ENCODE results near the gene C10orf67. TPM values are rescaled to one million over a fixed set of nuclear protein-coding genes. Genes with fewer than 3 reads are reported as not detected.

The C10orf67 gene
- total and polyA plus RNA-seq, 4 experiments from 2014 or later: 0.16 to 0.31 TPM; not detected in 2

GRCh38 chr10:23194966-23195845 lies 149.4 kb downstream of the C10orf67 start:
- no peaks in the 10 kb centered on the region for H3K4me1 ChIP-seq (ENCODE audit: insufficient read depth, low read length)
- H3K4me3 Mint-ChIP-seq: no peak overlapping the region
- H3K27ac ChIP-seq (ENCODE audit: low read depth, low read length): no peak overlapping the region
- no peak overlapping the region for H3K4me3 ChIP-seq (ENCODE audit: low read length in 2 of 2)
- H3K27me3 Mint-ChIP-seq: peaks cover 46 to 51% of the 10 kb centered on the region in 2 donors
- CTCF ChIA-PET (ENCODE audit: partially characterized antibody): no interaction called here
- peaks cover 0 to 16% (median 4%) of the 10 kb centered on the region in 4 donors for H3K4me1 Mint-ChIP-seq
- H3K9me3 ChIP-seq (ENCODE audit: control insufficient read depth in 1 of 2, low read length in 2 of 2): no peaks in the 10 kb centered on the region
- no peaks in the 10 kb centered on the region for H3K36me3 ChIP-seq (ENCODE audit: insufficient read depth, low read length)
- H3K27ac Mint-ChIP-seq: no peak overlapping the region
- H3K36me3 Mint-ChIP-seq: no peaks in the 10 kb centered on the region
- peaks cover 0 to 4% (median 0%) of the 10 kb centered on the region in 8 donors for H3K9me3 Mint-ChIP-seq
- peaks cover 8% of the 10 kb centered on the region for H3K27me3 ChIP-seq (ENCODE audit: insufficient read depth, low read length)
- intact Hi-C loops (cut with micrococcal nuclease): no loop called here
- no peak for DNase-seq
- POLR2A ChIA-PET (ENCODE audit: partially characterized antibody): no interaction called here

GRCh38 chr10:23194471-23194965 lies 150.1 kb downstream of the C10orf67 start:
- Histone ChIP-seq H3K27me3 (ENCODE audit: insufficient read depth, low read length) (peaks cover 8% of the 10 kb centered on the region), H3K4me1 (ENCODE audit: insufficient read depth, low read length) (no peaks in the 10 kb centered on the region), H3K27ac (ENCODE audit: low read depth, low read length) (no peak overlapping the region), H3K9me3 (ENCODE audit: control insufficient read depth in 1 of 2, low read length in 2 of 2) (no peaks in the 10 kb centered on the region), H3K36me3 (ENCODE audit: insufficient read depth, low read length) (no peaks in the 10 kb centered on the region), H3K4me3 (ENCODE audit: low read length in 2 of 2) (no peak overlapping the region)
- DNase-seq: no peak
- peaks cover 0 to 4% (median 0%) of the 10 kb centered on the region in 8 donors for H3K9me3 Mint-ChIP-seq
- CTCF ChIA-PET (ENCODE audit: partially characterized antibody): no interaction called here
- H3K4me3 Mint-ChIP-seq: no peak overlapping the region
- H3K36me3 Mint-ChIP-seq: no peaks in the 10 kb centered on the region
- H3K27ac Mint-ChIP-seq: no peak overlapping the region
- H3K27me3 Mint-ChIP-seq: peaks cover 44 to 48% of the 10 kb centered on the region in 2 donors
- POLR2A ChIA-PET (ENCODE audit: partially characterized antibody): no interaction called here
- peaks cover 0 to 9% (median 3%) of the 10 kb centered on the region in 4 donors for H3K4me1 Mint-ChIP-seq
- intact Hi-C loops (cut with micrococcal nuclease): no loop called here

- H3K36me3 Mint-ChIP-seq: no peaks in the 10 kb centered on the region
- POLR2A ChIA-PET (ENCODE audit: partially characterized antibody): no interaction called here
- peaks cover 0 to 8% (median 3%) of the 10 kb centered on the region in 4 donors for H3K4me1 Mint-ChIP-seq
- H3K27ac ChIP-seq (ENCODE audit: low read depth, low read length): no peak overlapping the region
- no peak for DNase-seq
- peaks cover 0 to 4% (median 0%) of the 10 kb centered on the region in 8 donors for H3K9me3 Mint-ChIP-seq
- H3K4me1 ChIP-seq (ENCODE audit: insufficient read depth, low read length): no peaks in the 10 kb centered on the region
- H3K4me3 Mint-ChIP-seq: peak overlapping the region in 1 of 8 donors; percentile 27
- peaks cover 8% of the 10 kb centered on the region for H3K27me3 ChIP-seq (ENCODE audit: insufficient read depth, low read length)
- intact Hi-C loops (cut with micrococcal nuclease): no loop called here
- H3K27ac Mint-ChIP-seq: no peak overlapping the region
- no peak overlapping the region for H3K4me3 ChIP-seq (ENCODE audit: low read length in 2 of 2)
- peaks cover 51% of the 10 kb centered on the region in 2 donors for H3K27me3 Mint-ChIP-seq
- CTCF ChIA-PET (ENCODE audit: partially characterized antibody): no interaction called here
- no peaks in the 10 kb centered on the region for H3K9me3 ChIP-seq (ENCODE audit: control insufficient read depth in 1 of 2, low read length in 2 of 2)
- H3K36me3 ChIP-seq (ENCODE audit: insufficient read depth, low read length): no peaks in the 10 kb centered on the region
Observed at GRCh38 chr10:23193435-23194074, 151.0 kb downstream of the C10orf67 start.

GRCh38 chr10:23192712-23193434 lies 151.7 kb downstream of the C10orf67 start:
- DNase-seq: no peak
- Mint-ChIP-seq H3K27me3 (peaks cover 51 to 52% of the 10 kb centered on the region in 2 donors), H3K4me3 (no peak overlapping the region), H3K27ac (no peak overlapping the region), H3K36me3 (no peaks in the 10 kb centered on the region), H3K4me1 (peaks cover 0 to 4% (median 3%) of the 10 kb centered on the region in 4 donors), H3K9me3 (peaks cover 0 to 4% (median 0%) of the 10 kb centered on the region in 8 donors)
- Histone ChIP-seq H3K27me3 (ENCODE audit: insufficient read depth, low read length) (peaks cover 8% of the 10 kb centered on the region), H3K27ac (ENCODE audit: low read depth, low read length) (no peak overlapping the region), H3K4me1 (ENCODE audit: insufficient read depth, low read length) (no peaks in the 10 kb centered on the region), H3K36me3 (ENCODE audit: insufficient read depth, low read length) (no peaks in the 10 kb centered on the region), H3K9me3 (ENCODE audit: control insufficient read depth in 1 of 2, low read length in 2 of 2) (no peaks in the 10 kb centered on the region), H3K4me3 (ENCODE audit: low read length in 2 of 2) (no peak overlapping the region)
- CTCF ChIA-PET (ENCODE audit: partially characterized antibody): no interaction called here
- POLR2A ChIA-PET (ENCODE audit: partially characterized antibody): no interaction called here
- intact Hi-C loops (cut with micrococcal nuclease): no loop called here

- ChIA-PET POLR2A (ENCODE audit: partially characterized antibody) (no interaction called here), CTCF (ENCODE audit: partially characterized antibody) (no interaction called here)
- no peaks in the 10 kb centered on the region for H3K4me1 ChIP-seq (ENCODE audit: insufficient read depth, low read length)
- no peak within 1 kb of the TSS for H3K4me3 ChIP-seq (ENCODE audit: low read length in 2 of 2)
- intact Hi-C loops (cut with micrococcal nuclease): no loop called here
- Mint-ChIP-seq H3K9me3 (peaks cover 0 to 4% (median 0%) of the 10 kb centered on the region in 8 donors), H3K4me1 (peaks cover 0 to 4% (median 3%) of the 10 kb centered on the region in 4 donors), H3K36me3 (no peaks in the 10 kb centered on the region), H3K27ac (no peak within 1 kb of the TSS), H3K27me3 (peaks cover 52 to 53% of the 10 kb centered on the region in 2 donors), H3K4me3 (peak within 1 kb of the TSS in 1 of 8 donors; percentile 26)
- no peak for DNase-seq
- peaks cover 8% of the 10 kb centered on the region for H3K27me3 ChIP-seq (ENCODE audit: insufficient read depth, low read length)
- H3K9me3 ChIP-seq (ENCODE audit: control insufficient read depth in 1 of 2, low read length in 2 of 2): no peaks in the 10 kb centered on the region
- no peak within 1 kb of the TSS for H3K27ac ChIP-seq (ENCODE audit: low read depth, low read length)
- no peaks in the 10 kb centered on the region for H3K36me3 ChIP-seq (ENCODE audit: insufficient read depth, low read length)
Observed at GRCh38 chr10:23191764-23192711, 152.6 kb downstream of the C10orf67 start, which contains the start of gene PTF1A. Gene PTF1A (plus strand): TSS chr10:23192312. CDS start chr10:23192531, 219 bp downstream.

GRCh38 chr10:23190872-23191763 lies 153.5 kb downstream of the C10orf67 start:
- Histone ChIP-seq H3K4me3 (ENCODE audit: low read length in 2 of 2) (no peak overlapping the region), H3K27me3 (ENCODE audit: insufficient read depth, low read length) (no peaks in the 10 kb centered on the region), H3K36me3 (ENCODE audit: insufficient read depth, low read length) (no peaks in the 10 kb centered on the region), H3K4me1 (ENCODE audit: insufficient read depth, low read length) (no peaks in the 10 kb centered on the region), H3K27ac (ENCODE audit: low read depth, low read length) (no peak overlapping the region), H3K9me3 (ENCODE audit: control insufficient read depth in 1 of 2, low read length in 2 of 2) (no peaks in the 10 kb centered on the region)
- ChIA-PET POLR2A (ENCODE audit: partially characterized antibody) (no interaction called here), CTCF (ENCODE audit: partially characterized antibody) (no interaction called here)
- peaks cover 0 to 4% (median 0%) of the 10 kb centered on the region in 8 donors for H3K9me3 Mint-ChIP-seq
- H3K4me1 Mint-ChIP-seq: peaks cover 0 to 4% (median 3%) of the 10 kb centered on the region in 4 donors
- no peaks in the 10 kb centered on the region for H3K36me3 Mint-ChIP-seq
- H3K4me3 Mint-ChIP-seq: peak overlapping the region in 1 of 8 donors; percentile 22
- H3K27ac Mint-ChIP-seq: no peak overlapping the region
- no peak for DNase-seq
- H3K27me3 Mint-ChIP-seq: peaks cover 49 to 50% of the 10 kb centered on the region in 2 donors
- intact Hi-C loops (cut with micrococcal nuclease): no loop called here
